CD4-positive, CD25-positive, alpha-beta regulatory T cell (primary cell): ENCODE measurements around the gene IL17RA. TPM values are rescaled to one million over a fixed set of nuclear protein-coding genes. Genes with fewer than 3 reads are reported as not detected.

Experiments
- ATAC-seq, 2 donors: fragments of 150-1000 bp; cut with Tn5 transposase; one replicate each; pipeline ENCODE4 v1.10.0; 2021; ENCODE audit warnings: low read depth in 2 of 2, moderate number of reproducible peaks in 2 of 2, moderate library complexity in 1 of 2
- DNase-seq, 3 donors: peaks; one replicate each; pipeline versions ENCODE4 v3.0.0 to v3.0.0-alpha.2; 2012 to 2022; ENCODE audit warnings: mixed read lengths in 1 of 3
- H3K27ac ChIP-seq: one replicate; pipeline ENCODE4 v1.7.0; 2013; ENCODE audit warnings: mild to moderate bottlenecking, low read length; ENCODE audit not compliant: insufficient read depth, poor library complexity, severe bottlenecking
- H3K27me3 ChIP-seq: one replicate; pipeline ENCODE4 v1.7.0; 2013; ENCODE audit warnings: low read length; ENCODE audit not compliant: control insufficient read depth, insufficient read depth
- H3K36me3 ChIP-seq: one replicate; pipeline ENCODE4 v1.7.0; 2013; ENCODE audit warnings: mild to moderate bottlenecking, low read length, moderate library complexity; ENCODE audit not compliant: control insufficient read depth, insufficient read depth
- H3K4me1 ChIP-seq: 2 replicates; pipeline ENCODE4 v1.7.0; 2013; ENCODE audit warnings: mild to moderate bottlenecking, low read length; ENCODE audit not compliant: insufficient read depth, control insufficient read depth, poor library complexity, severe bottlenecking
- H3K4me3 ChIP-seq: one replicate; pipeline ENCODE4 v1.7.0; 2013; ENCODE audit warnings: low read depth, mild to moderate bottlenecking, low read length, moderate library complexity
- H3K9me3 ChIP-seq, 2 experiments: 1 replicate in 1 of 2; 2 replicates in 1 of 2; pipeline ENCODE4 v1.7.0; 2013; ENCODE audit warnings: low read length in 2 of 2, mild to moderate bottlenecking in 1 of 2, moderate library complexity in 1 of 2; ENCODE audit not compliant: control insufficient read depth in 2 of 2
- H3K27ac Mint-ChIP-seq, 3 donors: one replicate each; pipeline ENCODE4 v1.8.0; 2020 to 2022; ENCODE audit warnings: mild to moderate bottlenecking in 3 of 3, mixed read lengths in 3 of 3, moderate library complexity in 2 of 3
- H3K27me3 Mint-ChIP-seq: one replicate; pipeline ENCODE4 v1.8.0; 2022; ENCODE audit warnings: mild to moderate bottlenecking, mixed read lengths
- H3K36me3 Mint-ChIP-seq: one replicate; pipeline ENCODE4 v1.8.0; 2020; ENCODE audit warnings: mixed read lengths
- H3K4me1 Mint-ChIP-seq, 4 donors: one replicate each; pipeline ENCODE4 v1.8.0; 2020 to 2022; ENCODE audit warnings: mixed read lengths in 4 of 4, mild to moderate bottlenecking in 1 of 4
- H3K4me3 Mint-ChIP-seq, 4 donors: one replicate each; pipeline ENCODE4 v1.8.0; 2020 to 2022; ENCODE audit warnings: mild to moderate bottlenecking in 4 of 4, mixed read lengths in 4 of 4, moderate library complexity in 3 of 4
- H3K9me3 Mint-ChIP-seq, 7 donors: one replicate each; pipeline ENCODE4 v1.8.0; 2020 to 2022; ENCODE audit warnings: mixed read lengths in 7 of 7, mild to moderate bottlenecking in 3 of 7, moderate library complexity in 2 of 7
- polyA plus RNA-seq, 4 donors: library from polyadenylated mRNA; unstranded; fragments of 300-500 nt; fragmentation: Illumina TruSeq; gene quantifications; one replicate each; pipeline ENCODE4 v1.2.3, GENCODE V29; 2021
- total RNA-seq: library from RNA; stranded (reverse); gene quantifications from one replicate; pipeline ENCODE4 v1.2.3, GENCODE V29; 2022

IL17RA gene
- total and polyA plus RNA-seq, 5 donors from 2014 or later: 21.7 to 48.2 (median 27.5) TPM

DNA sequence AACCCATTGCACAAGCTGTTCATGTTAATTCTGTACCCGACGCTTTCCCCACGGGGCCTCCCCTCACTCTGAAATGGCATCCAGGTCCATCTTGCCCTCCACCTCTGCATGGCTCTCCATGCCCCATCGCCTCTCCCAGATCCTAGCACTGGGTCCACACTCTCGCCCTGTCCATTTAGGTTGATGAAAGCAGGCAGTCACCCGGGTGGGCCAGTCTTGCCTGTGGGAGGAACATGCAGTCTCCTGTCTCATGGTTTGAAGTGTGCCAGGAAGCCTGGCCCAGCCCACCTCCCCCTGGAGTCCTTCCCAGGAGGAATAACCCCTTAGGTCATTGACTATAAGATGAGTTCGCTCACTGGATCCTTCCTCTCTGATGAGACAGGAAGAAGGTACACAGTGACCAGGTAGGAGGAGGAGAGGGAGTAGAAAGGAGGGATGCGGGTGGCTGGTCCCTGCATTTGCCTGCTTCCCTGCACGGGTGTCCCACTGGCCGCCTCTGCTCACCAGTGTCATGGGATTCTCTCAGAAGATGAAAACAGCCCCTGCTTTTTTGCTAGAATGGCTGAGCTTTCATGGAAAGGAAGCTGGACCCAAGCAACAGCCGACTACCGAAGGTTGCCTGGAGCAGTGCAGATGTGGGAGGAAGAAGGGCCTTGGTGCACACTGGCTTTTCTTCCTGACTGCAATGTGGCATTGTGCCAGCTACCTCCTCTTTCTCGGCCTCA is 29.5 kb downstream of the IL17RA start:
- peak overlapping the region in 1 of 4 donors; percentile 78 for H3K4me3 Mint-ChIP-seq
- ATAC-seq (no peak), DNase-seq (no peak)
- Histone ChIP-seq H3K36me3 (peaks cover 7% of the 10 kb centered on the region), H3K4me1 (peaks cover 37% of the 10 kb centered on the region), H3K27ac (no peak overlapping the region), H3K4me3 (no peak overlapping the region), H3K9me3 (no peaks in the 10 kb centered on the region), H3K27me3 (no peaks in the 10 kb centered on the region)
- H3K27ac Mint-ChIP-seq: peak overlapping the region in 2 of 3 donors; percentile 75 to 76
- H3K4me1 Mint-ChIP-seq: peaks cover 15 to 72% (median 48%) of the 10 kb centered on the region in 4 donors
- H3K27me3 Mint-ChIP-seq: peaks cover 15% of the 10 kb centered on the region
- H3K9me3 Mint-ChIP-seq: no peaks in the 10 kb centered on the region
- peaks cover 4% of the 10 kb centered on the region for H3K36me3 Mint-ChIP-seq

- H3K27me3 Mint-ChIP-seq: peaks cover 15% of the 10 kb centered on the region
- H3K36me3 ChIP-seq: peaks cover 2% of the 10 kb centered on the region
- H3K27ac Mint-ChIP-seq: peak overlapping the region in 1 of 3 donors; percentile 77
- no peaks in the 10 kb centered on the region for H3K9me3 Mint-ChIP-seq
- no peaks in the 10 kb centered on the region for H3K9me3 ChIP-seq
- H3K4me1 ChIP-seq: peaks cover 42% of the 10 kb centered on the region
- peaks cover 15 to 70% (median 47%) of the 10 kb centered on the region in 4 donors for H3K4me1 Mint-ChIP-seq
- H3K4me3 ChIP-seq: no peak overlapping the region
- H3K4me3 Mint-ChIP-seq: peak overlapping the region in 1 of 4 donors; percentile 50
- H3K36me3 Mint-ChIP-seq: peaks cover 4% of the 10 kb centered on the region
- DNase-seq (no peak), ATAC-seq (no peak)
- H3K27ac ChIP-seq: no peak overlapping the region
- H3K27me3 ChIP-seq: no peaks in the 10 kb centered on the region
Observed at GRCh38 chr22:17114898-17115235, 30.1 kb downstream of the IL17RA start.

DNA sequence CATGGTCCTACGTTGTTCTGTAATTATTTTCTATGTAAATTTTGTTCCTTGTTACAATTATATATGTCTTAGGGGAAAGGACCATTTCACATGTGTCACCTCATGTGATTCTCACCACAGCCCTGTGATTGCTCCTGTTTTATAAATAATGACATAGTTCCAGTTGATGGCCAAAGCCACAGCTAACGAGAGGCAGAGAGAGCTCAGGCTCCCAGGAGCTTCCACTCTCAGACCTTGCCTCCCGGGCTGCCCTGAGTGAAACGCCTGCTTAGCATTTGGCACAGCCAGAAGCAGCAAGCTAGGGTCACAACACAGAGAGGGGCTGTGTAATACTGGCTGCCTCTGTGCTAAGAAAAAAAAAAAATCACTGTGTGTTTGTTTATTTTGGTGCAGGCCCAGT is 30.4 kb downstream of the IL17RA start:
- peak overlapping the region in 1 of 3 donors; percentile 77 for H3K27ac Mint-ChIP-seq
- H3K36me3 Mint-ChIP-seq: peaks cover 4% of the 10 kb centered on the region
- ATAC-seq (no peak), DNase-seq (no peak)
- peaks cover 15 to 69% (median 46%) of the 10 kb centered on the region in 4 donors for H3K4me1 Mint-ChIP-seq
- Histone ChIP-seq H3K4me1 (peaks cover 43% of the 10 kb centered on the region), H3K27ac (no peak overlapping the region), H3K27me3 (no peaks in the 10 kb centered on the region), H3K9me3 (no peaks in the 10 kb centered on the region), H3K4me3 (no peak overlapping the region), H3K36me3 (no peaks in the 10 kb centered on the region)
- no peak overlapping the region for H3K4me3 Mint-ChIP-seq
- H3K27me3 Mint-ChIP-seq: peaks cover 15% of the 10 kb centered on the region
- H3K9me3 Mint-ChIP-seq: no peaks in the 10 kb centered on the region

DNA sequence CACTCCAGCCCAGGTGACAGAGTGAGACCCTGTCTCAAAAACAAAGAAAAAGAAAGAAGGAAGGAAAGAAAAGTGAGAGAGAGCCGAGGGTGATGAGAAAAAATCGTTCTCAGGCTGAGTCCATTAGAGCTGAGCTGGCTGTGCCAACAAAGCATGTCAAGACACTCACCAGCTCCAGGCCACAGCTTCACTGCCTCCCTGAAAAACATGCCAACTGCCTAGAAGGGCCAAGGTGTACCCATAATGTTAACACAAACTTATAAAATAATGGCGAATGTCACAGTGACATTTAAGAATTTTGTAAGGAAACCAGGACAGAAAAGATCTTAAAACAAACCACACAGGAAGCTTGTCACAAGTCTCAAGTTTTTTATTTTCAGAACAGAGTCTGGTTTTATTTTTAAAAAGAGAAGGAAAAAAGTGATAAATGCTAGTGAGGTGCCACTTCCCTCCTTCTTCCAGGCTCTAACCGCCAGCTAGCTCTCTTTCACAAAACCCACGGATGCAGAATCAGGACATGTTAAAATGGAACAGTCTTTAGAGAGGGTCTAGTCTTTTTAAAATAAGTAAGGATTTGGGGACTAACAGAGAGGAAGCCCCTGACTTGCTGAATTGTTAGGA is 31.3 kb downstream of the IL17RA start:
- no peaks in the 10 kb centered on the region for H3K27me3 ChIP-seq
- H3K36me3 Mint-ChIP-seq: peaks cover 4% of the 10 kb centered on the region
- DNase-seq: no peak
- no peak for ATAC-seq
- peak overlapping the region; percentile 41 for H3K27ac ChIP-seq
- H3K4me3 ChIP-seq: peak overlapping the region; percentile 13
- H3K4me1 Mint-ChIP-seq: peaks cover 15 to 68% (median 46%) of the 10 kb centered on the region in 4 donors
- peak overlapping the region; percentile 48 to 79 (median 64) for H3K4me3 Mint-ChIP-seq
- H3K36me3 ChIP-seq: no peaks in the 10 kb centered on the region
- peaks cover 15% of the 10 kb centered on the region for H3K27me3 Mint-ChIP-seq
- H3K9me3 Mint-ChIP-seq: no peaks in the 10 kb centered on the region
- H3K9me3 ChIP-seq: no peaks in the 10 kb centered on the region
- peak overlapping the region; percentile 62 to 77 (median 69) for H3K27ac Mint-ChIP-seq
- H3K4me1 ChIP-seq: peaks cover 46% of the 10 kb centered on the region

GRCh38 chr22:17116572-17117330 is 32.0 kb downstream of the IL17RA start:
- Mint-ChIP-seq H3K36me3 (peaks cover 4% of the 10 kb centered on the region), H3K27me3 (peaks cover 20% of the 10 kb centered on the region), H3K9me3 (no peaks in the 10 kb centered on the region), H3K27ac (peak overlapping the region; percentile 53 to 77 (median 69)), H3K4me3 (peak overlapping the region; percentile 48 to 85 (median 64)), H3K4me1 (peaks cover 17 to 69% (median 43%) of the 10 kb centered on the region in 4 donors)
- H3K4me1 ChIP-seq: peaks cover 53% of the 10 kb centered on the region
- no peak overlapping the region for H3K4me3 ChIP-seq
- ATAC-seq (no peak), DNase-seq (no peak)
- H3K27me3 ChIP-seq: peaks cover under 1% of the 10 kb centered on the region
- H3K27ac ChIP-seq: peak overlapping the region; percentile 41
- H3K36me3 ChIP-seq: no peaks in the 10 kb centered on the region
- no peaks in the 10 kb centered on the region for H3K9me3 ChIP-seq

DNA sequence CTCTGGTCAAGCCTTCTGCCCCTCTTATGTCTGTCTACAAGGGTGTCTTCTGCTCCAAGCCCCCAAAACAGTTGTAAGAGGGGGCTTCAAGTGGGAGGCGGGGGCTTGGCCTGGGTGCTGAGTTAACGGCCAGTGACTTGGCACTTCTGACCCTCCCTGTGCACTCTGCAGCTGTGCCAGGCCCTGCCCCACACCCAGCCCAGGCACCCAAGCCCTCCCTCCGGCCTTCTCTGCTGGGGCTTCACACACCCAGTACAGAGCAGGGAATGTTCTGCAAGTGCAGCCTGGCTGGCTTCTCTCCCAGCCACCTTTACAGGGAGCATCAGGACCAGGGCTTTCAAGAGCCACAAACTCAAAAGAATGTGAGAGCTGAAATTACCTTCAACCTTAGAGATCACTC is 32.6 kb downstream of the IL17RA start:
- Histone ChIP-seq H3K4me3 (peak overlapping the region; percentile 58), H3K27me3 (peaks cover 7% of the 10 kb centered on the region), H3K9me3 (no peaks in the 10 kb centered on the region), H3K36me3 (no peaks in the 10 kb centered on the region), H3K4me1 (peaks cover 54% of the 10 kb centered on the region), H3K27ac (no peak overlapping the region)
- DNase-seq: no peak
- H3K9me3 Mint-ChIP-seq: no peaks in the 10 kb centered on the region
- H3K4me1 Mint-ChIP-seq: peaks cover 20 to 68% (median 45%) of the 10 kb centered on the region in 4 donors
- H3K36me3 Mint-ChIP-seq: peaks cover 3% of the 10 kb centered on the region
- ATAC-seq: no peak
- H3K4me3 Mint-ChIP-seq: peak overlapping the region; percentile 73 to 90 (median 81)
- H3K27ac Mint-ChIP-seq: peak overlapping the region; percentile 77 to 84 (median 80)
- H3K27me3 Mint-ChIP-seq: peaks cover 26% of the 10 kb centered on the region

DNA sequence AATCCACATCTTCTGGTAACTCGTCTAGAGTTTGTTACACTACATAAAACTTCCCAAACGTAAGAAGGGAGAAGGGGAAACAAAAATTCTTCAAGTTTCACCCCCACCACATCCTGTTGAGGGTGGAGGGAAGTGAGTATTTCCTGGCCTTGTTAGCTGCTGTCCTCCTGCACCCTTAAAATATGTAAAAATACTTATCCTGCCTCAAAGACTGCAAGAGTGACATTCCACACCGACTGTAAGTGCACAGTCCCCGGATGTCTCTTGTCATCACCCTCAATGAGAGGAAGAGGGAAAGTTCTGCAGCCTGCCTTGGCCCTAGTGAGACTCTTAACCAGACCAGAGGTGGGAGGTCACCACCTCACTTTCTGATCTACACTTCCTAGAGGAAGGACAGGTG is 33.1 kb downstream of the IL17RA start:
- peaks cover 8% of the 10 kb centered on the region for H3K27me3 ChIP-seq
- no peak overlapping the region for H3K27ac ChIP-seq
- ATAC-seq (peak in 1 of 2 donors; percentile 18), DNase-seq (peak in 1 of 3 donors; percentile 48)
- peak overlapping the region; percentile 58 for H3K4me3 ChIP-seq
- H3K4me1 ChIP-seq: peaks cover 54% of the 10 kb centered on the region
- H3K4me1 Mint-ChIP-seq: peaks cover 20 to 65% (median 42%) of the 10 kb centered on the region in 4 donors
- peak overlapping the region; percentile 77 to 84 (median 80) for H3K27ac Mint-ChIP-seq
- H3K27me3 Mint-ChIP-seq: peaks cover 31% of the 10 kb centered on the region
- H3K36me3 ChIP-seq: no peaks in the 10 kb centered on the region
- H3K9me3 Mint-ChIP-seq: no peaks in the 10 kb centered on the region
- H3K36me3 Mint-ChIP-seq: no peaks in the 10 kb centered on the region
- no peaks in the 10 kb centered on the region for H3K9me3 ChIP-seq
- peak overlapping the region; percentile 73 to 90 (median 81) for H3K4me3 Mint-ChIP-seq
